Muscle layer of colon (tissue), 2 donors: ENCODE measurements around the gene RAD51B.

Experiments
- H3K27ac ChIP-seq: one replicate; pipeline ENCODE4 v1.7.0; 2013; ENCODE audit warnings: low read depth, mild to moderate bottlenecking, low read length, moderate library complexity
- H3K27me3 ChIP-seq, 2 donors: one replicate each; pipeline ENCODE4 v1.7.0; 2013; ENCODE audit warnings: low read length in 2 of 2, mild to moderate bottlenecking in 2 of 2; ENCODE audit not compliant: insufficient read depth in 2 of 2, control insufficient read depth in 1 of 2
- H3K36me3 ChIP-seq: one replicate; pipeline ENCODE4 v1.7.0; 2013; ENCODE audit warnings: mild to moderate bottlenecking, low read length; ENCODE audit not compliant: insufficient read depth
- H3K4me1 ChIP-seq: one replicate; pipeline ENCODE4 v1.7.0; 2013; ENCODE audit warnings: mild to moderate bottlenecking, low read length; ENCODE audit not compliant: insufficient read depth
- H3K4me3 ChIP-seq, 2 donors: one replicate each; pipeline ENCODE4 v1.7.0; 2013; ENCODE audit warnings: low read length in 2 of 2, low read depth in 1 of 2, mild to moderate bottlenecking in 1 of 2, moderate library complexity in 1 of 2
- H3K9ac ChIP-seq: one replicate; pipeline ENCODE4 v1.7.0; 2013; ENCODE audit warnings: low read length
- H3K9me3 ChIP-seq: one replicate; pipeline ENCODE4 v1.7.0; 2013; ENCODE audit warnings: mild to moderate bottlenecking, low read length
- donor health status: abdominal sarcoma.
- donor health status: Adenocarcinoma of cecum.

Gene RAD51B

GRCh38 chr14:68740788-68741476, 921.4 kb downstream of the RAD51B start:
- no peaks in the 10 kb centered on the region for H3K36me3 ChIP-seq
- peaks cover 15% of the 10 kb centered on the region for H3K4me1 ChIP-seq
- no peak overlapping the region for H3K4me3 ChIP-seq
- no peak overlapping the region for H3K9ac ChIP-seq
- H3K27me3 ChIP-seq = no peaks in the 10 kb centered on the region
- no peak overlapping the region for H3K27ac ChIP-seq
- H3K9me3 ChIP-seq = no peaks in the 10 kb centered on the region

GRCh38 chr14:68741477-68741791, 921.9 kb downstream of the RAD51B start:
- Histone ChIP-seq H3K4me3 (no peak overlapping the region), H3K36me3 (no peaks in the 10 kb centered on the region), H3K9ac (no peak overlapping the region), H3K4me1 (peaks cover 10% of the 10 kb centered on the region), H3K9me3 (no peaks in the 10 kb centered on the region), H3K27ac (no peak overlapping the region), H3K27me3 (no peaks in the 10 kb centered on the region)

- Histone ChIP-seq H3K4me1 (peaks cover 7% of the 10 kb centered on the region), H3K27ac (no peak overlapping the region), H3K27me3 (no peaks in the 10 kb centered on the region), H3K9me3 (no peaks in the 10 kb centered on the region), H3K36me3 (no peaks in the 10 kb centered on the region), H3K4me3 (no peak overlapping the region), H3K9ac (no peak overlapping the region)
These were observed 922.4 kb downstream of the RAD51B start for GRCh38 chr14:68741839-68742470.

GRCh38 chr14:68744613-68745012, 925.0 kb downstream of the RAD51B start:
- H3K9ac ChIP-seq = no peak overlapping the region
- H3K27ac ChIP-seq = no peak overlapping the region
- H3K4me1 ChIP-seq = peaks cover 27% of the 10 kb centered on the region
- H3K36me3 ChIP-seq = no peaks in the 10 kb centered on the region
- no peaks in the 10 kb centered on the region for H3K9me3 ChIP-seq
- no peak overlapping the region for H3K4me3 ChIP-seq
- no peaks in the 10 kb centered on the region for H3K27me3 ChIP-seq

DNA sequence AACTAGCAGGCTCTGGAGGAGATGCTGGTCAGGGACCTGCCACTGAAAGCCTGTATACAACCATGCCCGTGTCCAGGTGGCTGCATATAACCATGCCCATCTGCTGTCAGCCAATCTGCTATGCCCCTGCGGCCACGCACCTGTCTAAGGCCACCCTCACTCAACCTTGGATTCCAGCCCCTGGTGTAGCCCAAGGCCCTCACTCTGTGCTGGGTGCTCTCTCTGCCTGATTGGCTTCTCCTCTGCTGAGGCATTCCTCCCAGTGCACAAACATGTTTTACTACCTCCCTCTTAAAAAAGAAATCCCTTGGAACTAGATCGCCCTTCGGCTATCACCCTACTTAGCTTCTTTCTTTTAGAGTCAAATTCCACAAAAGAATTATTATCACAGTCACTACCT, 927.8 kb downstream of the RAD51B start:
- Histone ChIP-seq H3K9me3 (no peaks in the 10 kb centered on the region), H3K27ac (no peak overlapping the region), H3K27me3 (no peaks in the 10 kb centered on the region), H3K4me1 (peaks cover 45% of the 10 kb centered on the region), H3K4me3 (no peak overlapping the region), H3K9ac (no peak overlapping the region), H3K36me3 (no peaks in the 10 kb centered on the region)

DNA sequence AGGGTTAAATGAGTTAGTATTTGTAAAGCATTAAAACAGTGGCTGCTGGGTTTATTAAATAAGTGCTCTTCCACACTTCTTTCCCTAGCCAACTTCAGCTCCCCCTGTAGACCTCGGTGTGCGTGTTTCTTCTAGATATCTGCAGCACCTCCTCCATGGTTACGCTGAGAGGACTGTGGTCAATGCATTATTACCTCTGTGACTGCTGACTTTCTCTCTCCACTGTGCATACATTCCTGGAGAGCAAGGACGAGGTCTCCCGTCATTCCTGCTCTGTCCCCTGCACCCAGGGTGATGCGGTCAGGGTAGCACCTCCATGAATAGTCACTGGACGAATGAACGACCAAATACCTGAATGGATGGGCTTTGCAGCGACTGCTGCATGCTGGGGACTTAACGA, 928.7 kb downstream of the RAD51B start:
- no peak overlapping the region for H3K27ac ChIP-seq
- H3K9ac ChIP-seq = no peak overlapping the region
- no peaks in the 10 kb centered on the region for H3K27me3 ChIP-seq
- H3K4me3 ChIP-seq = no peak overlapping the region
- no peaks in the 10 kb centered on the region for H3K36me3 ChIP-seq
- H3K4me1 ChIP-seq = peaks cover 52% of the 10 kb centered on the region
- no peaks in the 10 kb centered on the region for H3K9me3 ChIP-seq

GRCh38 chr14:68748691-68749090, 929.1 kb downstream of the RAD51B start:
- Histone ChIP-seq H3K9me3 (no peaks in the 10 kb centered on the region), H3K4me3 (no peak overlapping the region), H3K27me3 (no peaks in the 10 kb centered on the region), H3K27ac (no peak overlapping the region), H3K36me3 (no peaks in the 10 kb centered on the region), H3K9ac (no peak overlapping the region), H3K4me1 (peaks cover 52% of the 10 kb centered on the region)

GRCh38 chr14:68749487-68750475, 930.2 kb downstream of the RAD51B start:
- H3K4me1 ChIP-seq = peaks cover 52% of the 10 kb centered on the region
- no peak overlapping the region for H3K27ac ChIP-seq
- H3K9me3 ChIP-seq = no peaks in the 10 kb centered on the region

GRCh38 chr14:68752271-68753006, 932.9 kb downstream of the RAD51B start:
- Histone ChIP-seq H3K27me3 (no peaks in the 10 kb centered on the region), H3K9me3 (no peaks in the 10 kb centered on the region), H3K4me3 (no peak overlapping the region), H3K4me1 (peaks cover 56% of the 10 kb centered on the region), H3K36me3 (no peaks in the 10 kb centered on the region), H3K27ac (peak overlapping the region; percentile 15), H3K9ac (no peak overlapping the region)

More at GRCh38 chr14:68749487-68750475, 930.2 kb downstream of the RAD51B start:
- Histone ChIP-seq H3K36me3 (no peaks in the 10 kb centered on the region), H3K4me3 (peak overlapping the region in 1 of 2 donors; percentile 5), H3K27me3 (no peaks in the 10 kb centered on the region), H3K9ac (no peak overlapping the region)

- Histone ChIP-seq H3K27me3 (no peaks in the 10 kb centered on the region), H3K27ac (no peak overlapping the region), H3K9ac (no peak overlapping the region), H3K36me3 (no peaks in the 10 kb centered on the region), H3K4me1 (peaks cover 50% of the 10 kb centered on the region), H3K4me3 (no peak overlapping the region), H3K9me3 (no peaks in the 10 kb centered on the region)
These were observed 934.1 kb downstream of the RAD51B start for GRCh38 chr14:68753690-68754089.

GRCh38 chr14:68755016-68755353, 935.4 kb downstream of the RAD51B start:
- H3K9ac ChIP-seq = no peak overlapping the region
- H3K4me1 ChIP-seq = peaks cover 40% of the 10 kb centered on the region
- no peak overlapping the region for H3K27ac ChIP-seq
- no peaks in the 10 kb centered on the region for H3K27me3 ChIP-seq
- no peak overlapping the region for H3K4me3 ChIP-seq
- no peaks in the 10 kb centered on the region for H3K9me3 ChIP-seq
- no peaks in the 10 kb centered on the region for H3K36me3 ChIP-seq
